ENCODE results near the gene L3MBTL4.
"Not testable (repeated sequence)": the region's sequence is repeated elsewhere in the genome, so short reads cannot be mapped to it uniquely, and the experiment has no call there.

L3MBTL4 gene

GRCh38 chr18:6284300-6284699 is 130.4 kb downstream of the L3MBTL4 start:
- Mint-ChIP-seq H3K36me3 (ENCODE audit: low read depth) (no peaks in the 10 kb centered on the region), H3K9me3 (no peaks in the 10 kb centered on the region), H3K27ac (no peak overlapping the region), H3K4me3 (no peak overlapping the region), H3K4me1 (ENCODE audit: low read depth) (no peaks in the 10 kb centered on the region), H3K27me3 (no peaks in the 10 kb centered on the region)
- intact Hi-C loops (cut with micrococcal nuclease) = no loop called here

GRCh38 chr18:6281874-6282273 is 132.8 kb downstream of the L3MBTL4 start:
- no peak overlapping the region for H3K4me3 Mint-ChIP-seq
- H3K4me1 Mint-ChIP-seq (ENCODE audit: low read depth) = no peaks in the 10 kb centered on the region
- H3K36me3 Mint-ChIP-seq (ENCODE audit: low read depth) = no peaks in the 10 kb centered on the region
- no peaks in the 10 kb centered on the region for H3K9me3 Mint-ChIP-seq
- no peaks in the 10 kb centered on the region for H3K27me3 Mint-ChIP-seq
- H3K27ac Mint-ChIP-seq = no peak overlapping the region
- intact Hi-C loops (cut with micrococcal nuclease) = no loop called here

- intact Hi-C loops (cut with micrococcal nuclease) = no loop called here
- Mint-ChIP-seq H3K9me3 (no peaks in the 10 kb centered on the region), H3K4me1 (ENCODE audit: low read depth) (no peaks in the 10 kb centered on the region), H3K36me3 (ENCODE audit: low read depth) (no peaks in the 10 kb centered on the region), H3K27ac (no peak overlapping the region), H3K27me3 (no peaks in the 10 kb centered on the region), H3K4me3 (no peak overlapping the region)
These were observed 134.4 kb downstream of the L3MBTL4 start for GRCh38 chr18:6280211-6280743.

- no peak overlapping the region for H3K4me3 Mint-ChIP-seq
- no peaks in the 10 kb centered on the region for H3K4me1 Mint-ChIP-seq (ENCODE audit: low read depth)
- no peaks in the 10 kb centered on the region for H3K9me3 Mint-ChIP-seq
- intact Hi-C loops (cut with micrococcal nuclease) = no loop called here
- H3K27ac Mint-ChIP-seq = no peak overlapping the region
- no peaks in the 10 kb centered on the region for H3K27me3 Mint-ChIP-seq
- no peaks in the 10 kb centered on the region for H3K36me3 Mint-ChIP-seq (ENCODE audit: low read depth)
These were observed 135.4 kb downstream of the L3MBTL4 start for GRCh38 chr18:6279308-6279707.

- intact Hi-C loops (cut with micrococcal nuclease) = no loop called here
- peaks cover 1% of the 10 kb centered on the region for H3K27me3 Mint-ChIP-seq
- no peaks in the 10 kb centered on the region for H3K36me3 Mint-ChIP-seq (ENCODE audit: low read depth)
- no peaks in the 10 kb centered on the region for H3K4me1 Mint-ChIP-seq (ENCODE audit: low read depth)
- H3K9me3 Mint-ChIP-seq = no peaks in the 10 kb centered on the region
- no peak overlapping the region for H3K4me3 Mint-ChIP-seq
- no peak overlapping the region for H3K27ac Mint-ChIP-seq
These were observed 141.3 kb downstream of the L3MBTL4 start for GRCh38 chr18:6273423-6273822.

GRCh38 chr18:6272144-6272543 is 142.6 kb downstream of the L3MBTL4 start:
- H3K4me3 Mint-ChIP-seq; intact Hi-C loops (cut with micrococcal nuclease); H3K27ac Mint-ChIP-seq; H3K9me3 Mint-ChIP-seq; H3K36me3 Mint-ChIP-seq (ENCODE audit: low read depth); H3K4me1 Mint-ChIP-seq (ENCODE audit: low read depth); H3K27me3 Mint-ChIP-seq: not testable (repeated sequence)

GRCh38 chr18:6271585-6271984 is 143.1 kb downstream of the L3MBTL4 start:
- intact Hi-C loops (cut with micrococcal nuclease) = no loop called here
- Mint-ChIP-seq H3K4me3 (no peak overlapping the region), H3K9me3 (no peaks in the 10 kb centered on the region), H3K27ac (no peak overlapping the region), H3K27me3 (peaks cover 1% of the 10 kb centered on the region), H3K36me3 (ENCODE audit: low read depth) (no peaks in the 10 kb centered on the region), H3K4me1 (ENCODE audit: low read depth) (no peaks in the 10 kb centered on the region)

- no peaks in the 10 kb centered on the region for H3K9me3 Mint-ChIP-seq
- H3K36me3 Mint-ChIP-seq (ENCODE audit: low read depth) = no peaks in the 10 kb centered on the region
- H3K27ac Mint-ChIP-seq = no peak overlapping the region
- H3K4me3 Mint-ChIP-seq = no peak overlapping the region
- H3K4me1 Mint-ChIP-seq (ENCODE audit: low read depth) = no peaks in the 10 kb centered on the region
- intact Hi-C loops (cut with micrococcal nuclease) = no loop called here
- H3K27me3 Mint-ChIP-seq = peaks cover 1% of the 10 kb centered on the region
These were observed 143.9 kb downstream of the L3MBTL4 start for GRCh38 chr18:6270771-6271216.

- Mint-ChIP-seq H3K36me3 (ENCODE audit: low read depth) (no peaks in the 10 kb centered on the region), H3K27me3 (peaks cover 1% of the 10 kb centered on the region), H3K4me3 (no peak overlapping the region), H3K9me3 (no peaks in the 10 kb centered on the region), H3K4me1 (ENCODE audit: low read depth) (no peaks in the 10 kb centered on the region), H3K27ac (no peak overlapping the region)
- intact Hi-C loops (cut with micrococcal nuclease) = no loop called here
These were observed 144.9 kb downstream of the L3MBTL4 start for GRCh38 chr18:6269660-6270332.

GRCh38 chr18:6266212-6266611 is 148.5 kb downstream of the L3MBTL4 start:
- Mint-ChIP-seq H3K4me3 (no peak overlapping the region), H3K9me3 (peaks cover 12% of the 10 kb centered on the region), H3K27ac (no peak overlapping the region), H3K36me3 (ENCODE audit: low read depth) (no peaks in the 10 kb centered on the region), H3K27me3 (no peaks in the 10 kb centered on the region), H3K4me1 (ENCODE audit: low read depth) (no peaks in the 10 kb centered on the region)
- intact Hi-C loops (cut with micrococcal nuclease) = no loop called here

GRCh38 chr18:6261938-6262337 is 152.8 kb downstream of the L3MBTL4 start:
- Mint-ChIP-seq H3K9me3 (peaks cover 32% of the 10 kb centered on the region), H3K4me1 (ENCODE audit: low read depth) (peaks cover 5% of the 10 kb centered on the region), H3K36me3 (ENCODE audit: low read depth) (no peaks in the 10 kb centered on the region), H3K4me3 (no peak overlapping the region), H3K27me3 (no peaks in the 10 kb centered on the region), H3K27ac (no peak overlapping the region)
- intact Hi-C loops (cut with micrococcal nuclease) = no loop called here

- H3K27me3 Mint-ChIP-seq; H3K36me3 Mint-ChIP-seq (ENCODE audit: low read depth); H3K4me3 Mint-ChIP-seq; intact Hi-C loops (cut with micrococcal nuclease); H3K27ac Mint-ChIP-seq: not testable (repeated sequence)
- Mint-ChIP-seq H3K9me3 (peaks cover 32% of the 10 kb centered on the region), H3K4me1 (ENCODE audit: low read depth) (peaks cover 27% of the 10 kb centered on the region)
These were observed 155.4 kb downstream of the L3MBTL4 start for GRCh38 chr18:6259324-6259723.

GRCh38 chr18:6257950-6258349 is 156.8 kb downstream of the L3MBTL4 start:
- Mint-ChIP-seq H3K4me1 (ENCODE audit: low read depth) (peaks cover 27% of the 10 kb centered on the region), H3K4me3 (no peak overlapping the region), H3K27me3 (no peaks in the 10 kb centered on the region), H3K27ac (no peak overlapping the region), H3K36me3 (ENCODE audit: low read depth) (no peaks in the 10 kb centered on the region), H3K9me3 (peaks cover 32% of the 10 kb centered on the region)
- intact Hi-C loops (cut with micrococcal nuclease) = no loop called here

- Mint-ChIP-seq H3K4me3 (peak overlapping the region; percentile 46), H3K36me3 (ENCODE audit: low read depth) (no peaks in the 10 kb centered on the region), H3K27ac (peak overlapping the region; percentile 4), H3K4me1 (ENCODE audit: low read depth) (peaks cover 27% of the 10 kb centered on the region), H3K27me3 (no peaks in the 10 kb centered on the region), H3K9me3 (peaks cover 22% of the 10 kb centered on the region)
- intact Hi-C loops (cut with micrococcal nuclease) = no loop called here
These were observed 158.2 kb downstream of the L3MBTL4 start for GRCh38 chr18:6256521-6256920.

GRCh38 chr18:6255886-6256285 is 158.8 kb downstream of the L3MBTL4 start:
- intact Hi-C loops (cut with micrococcal nuclease) = no loop called here

More at GRCh38 chr18:6255886-6256285, 158.8 kb downstream of the L3MBTL4 start:
- Mint-ChIP-seq H3K4me1 (ENCODE audit: low read depth) (peaks cover 27% of the 10 kb centered on the region), H3K4me3 (no peak overlapping the region), H3K27me3 (no peaks in the 10 kb centered on the region), H3K36me3 (ENCODE audit: low read depth) (no peaks in the 10 kb centered on the region), H3K27ac (no peak overlapping the region), H3K9me3 (peaks cover 20% of the 10 kb centered on the region)
